Measurements from ENCODE around the gene RHO. TPM values are rescaled to one million over a fixed set of nuclear protein-coding genes. Genes with fewer than 3 reads are reported as not detected.

The RHO gene
- total and polyA plus RNA-seq, 2 donors (not counting 1 experiment from before 2014, with no cell fraction given), result 0.10 TPM; not detected in 1

GRCh38 chr3:129573493-129573892, 45.1 kb downstream of the RHO start:
- H3K9me3 Mint-ChIP-seq (ENCODE audit: insufficient read depth), result no peaks in the 10 kb centered on the region
- TF ChIP-seq CTCF (IDR thresholded peaks at IDR 0.05), result no peak
- no peak for TF ChIP-seq EZH2 (IDR thresholded peaks at IDR 0.05; ENCODE audit: borderline replicate concordance, insufficient read depth, low read depth, low read length, poor library complexity, severe bottlenecking)
- Histone ChIP-seq H2AFZ (ENCODE audit: insufficient read depth, low read depth, low read length, poor library complexity, severe bottlenecking) (no peak overlapping the region), H3K9me3 (ENCODE audit: control extremely low read depth in 1 of 3, control insufficient read depth in 2 of 3, insufficient read depth in 1 of 3, low read length in 2 of 3) (no peaks in the 10 kb centered on the region), H3K4me2 (replicated peaks; ENCODE audit: low read depth, low read length, poor library complexity, severe bottlenecking) (no peak overlapping the region), H4K20me1 (ENCODE audit: control insufficient read depth, insufficient read depth, low read length, poor library complexity, severe bottlenecking) (no peaks in the 10 kb centered on the region), H3K4me3 (ENCODE audit: control extremely low read depth in 1 of 5, extremely low read depth in 1 of 5, insufficient read depth in 1 of 5, low read depth in 2 of 5, low read length in 4 of 5) (no peak overlapping the region), H3K27ac (ENCODE audit: low read length in 2 of 2) (no peak overlapping the region), H3K27me3 (replicated peaks in 1 of 4; ENCODE audit: control extremely low read depth in 1 of 4, control insufficient read depth in 3 of 4, insufficient read depth in 4 of 4, low read length in 3 of 4) (no peaks in the 10 kb centered on the region), H3K4me1 (ENCODE audit: control insufficient read depth in 2 of 2, insufficient read depth in 2 of 2, low read length in 2 of 2) (peaks cover 44 to 48% of the 10 kb centered on the region in 2 donors), H3K9ac (ENCODE audit: low read length) (no peak overlapping the region), H3K36me3 (replicated peaks in 1 of 2; ENCODE audit: control extremely low read depth in 1 of 2, control insufficient read depth in 1 of 2, extremely low read depth in 1 of 2, insufficient read depth in 2 of 2, low read length in 1 of 2) (no peaks in the 10 kb centered on the region), H3K79me2 (ENCODE audit: control insufficient read depth, insufficient read depth, low read length) (no peaks in the 10 kb centered on the region)
- H3K27me3 Mint-ChIP-seq, result no peaks in the 10 kb centered on the region
- ChIA-PET CTCF (no interaction called here), POLR2A (no interaction called here)
- peaks cover 58% of the 10 kb centered on the region for H3K4me1 Mint-ChIP-seq
- intact Hi-C loops (cut with micrococcal nuclease), result no loop called here
- DNase-seq, result no peak
- ATAC-seq (ENCODE audit: low read depth), result no peak
- no peak overlapping the region for H3K4me3 Mint-ChIP-seq
- H3K27ac Mint-ChIP-seq, result peak overlapping the region; percentile 56
- 97% methylated on average over 13 of the region's 14 CpGs for WGBS (ENCODE audit: insufficient coverage)

- no peak for ATAC-seq (ENCODE audit: low read depth)
- Histone ChIP-seq H2AFZ (ENCODE audit: insufficient read depth, low read depth, low read length, poor library complexity, severe bottlenecking) (no peak overlapping the region), H3K79me2 (ENCODE audit: control insufficient read depth, insufficient read depth, low read length) (no peaks in the 10 kb centered on the region), H3K27ac (ENCODE audit: low read length in 2 of 2) (no peak overlapping the region), H3K9me3 (ENCODE audit: control extremely low read depth in 1 of 3, control insufficient read depth in 2 of 3, insufficient read depth in 1 of 3, low read length in 2 of 3) (no peaks in the 10 kb centered on the region), H3K4me3 (ENCODE audit: control extremely low read depth in 1 of 5, extremely low read depth in 1 of 5, insufficient read depth in 1 of 5, low read depth in 2 of 5, low read length in 4 of 5) (no peak overlapping the region), H3K4me2 (replicated peaks; ENCODE audit: low read depth, low read length, poor library complexity, severe bottlenecking) (peak overlapping the region; percentile 82), H4K20me1 (ENCODE audit: control insufficient read depth, insufficient read depth, low read length, poor library complexity, severe bottlenecking) (no peaks in the 10 kb centered on the region), H3K9ac (ENCODE audit: low read length) (no peak overlapping the region), H3K27me3 (replicated peaks in 1 of 4; ENCODE audit: control extremely low read depth in 1 of 4, control insufficient read depth in 3 of 4, insufficient read depth in 4 of 4, low read length in 3 of 4) (no peaks in the 10 kb centered on the region), H3K36me3 (replicated peaks in 1 of 2; ENCODE audit: control extremely low read depth in 1 of 2, control insufficient read depth in 1 of 2, extremely low read depth in 1 of 2, insufficient read depth in 2 of 2, low read length in 1 of 2) (no peaks in the 10 kb centered on the region), H3K4me1 (ENCODE audit: control insufficient read depth in 2 of 2, insufficient read depth in 2 of 2, low read length in 2 of 2) (peaks cover 50 to 55% of the 10 kb centered on the region in 2 donors)
- Mint-ChIP-seq H3K27ac (peak overlapping the region; percentile 98), H3K4me3 (no peak overlapping the region), H3K27me3 (no peaks in the 10 kb centered on the region), H3K9me3 (ENCODE audit: insufficient read depth) (no peaks in the 10 kb centered on the region), H3K4me1 (peaks cover 63% of the 10 kb centered on the region)
- DNase-seq, result no peak
- CTCF ChIA-PET, result no interaction called here
- 92% methylated on average over 23 of the region's 24 CpGs for WGBS (ENCODE audit: insufficient coverage)
- POLR2A ChIA-PET, result interaction anchor here (0.7 kb wide), 1 partner anchor 341 kb away, joined by 3 read pairs; no protein-coding TSS in a partner anchor
- TF ChIP-seq EZH2 (IDR thresholded peaks at IDR 0.05; ENCODE audit: borderline replicate concordance, insufficient read depth, low read depth, low read length, poor library complexity, severe bottlenecking) (no peak), CTCF (IDR thresholded peaks at IDR 0.05) (no peak)
- intact Hi-C loops (cut with micrococcal nuclease), result no loop called here
These were observed 45.8 kb downstream of the RHO start for GRCh38 chr3:129574206-129574605.

All from B cell (primary cell).